Activated CD8-positive, alpha-beta T cell treated with anti-CD3 and anti-CD28 coated beads for 36 hours (primary cell): Measurements from ENCODE around the gene PTPRN2. TPM values are rescaled to one million over a fixed set of nuclear protein-coding genes. Genes with fewer than 3 reads are reported as not detected.
"Not testable (repeated sequence)": the region's sequence is repeated elsewhere in the genome, so short reads cannot be mapped to it uniquely, and the experiment has no call there.

Source experiments
- ATAC-seq: fragments of 200-7000 bp; cut with Tn5 transposase; one replicate; pipeline ENCODE4 v1.10.0; 2021; ENCODE audit warnings: mild to moderate bottlenecking, moderate library complexity
- CTCF ChIA-PET: fragments of 350-600 bp; sonication (Branson Sonifier 250); formaldehyde crosslinking; loops from one replicate; lab custom pipeline; 2021; ENCODE audit warnings: antibody characterized with exemption; lab: Charles Lee
- POLR2A ChIA-PET: fragments of 350-600 bp; sonication (Branson Sonifier 250); formaldehyde crosslinking; loops from one replicate; lab custom pipeline; 2021; ENCODE audit warnings: antibody characterized with exemption; lab: Charles Lee
- DNase-seq: peaks from one replicate; pipeline ENCODE4 v3.0.0-alpha.2; 2020
- H3K27ac Mint-ChIP-seq: one replicate; pipeline ENCODE4 v1.8.0; 2021; ENCODE audit warnings: mild to moderate bottlenecking, mixed read lengths
- H3K27me3 Mint-ChIP-seq: one replicate; pipeline ENCODE4 v1.8.0; 2021; ENCODE audit warnings: mixed read lengths
- H3K36me3 Mint-ChIP-seq: one replicate; pipeline ENCODE4 v1.8.0; 2021; ENCODE audit warnings: low read depth, mixed read lengths
- H3K4me1 Mint-ChIP-seq: one replicate; pipeline ENCODE4 v1.8.0; 2021; ENCODE audit warnings: low read depth, mixed read lengths
- H3K4me3 Mint-ChIP-seq: one replicate; pipeline ENCODE4 v1.8.0; 2021; ENCODE audit warnings: mild to moderate bottlenecking, moderate library complexity, mixed read lengths
- H3K9me3 Mint-ChIP-seq: one replicate; pipeline ENCODE4 v1.8.0; 2021; ENCODE audit warnings: mixed read lengths
- intact Hi-C: fragments of 100-400 bp; cut with micrococcal nuclease; formaldehyde crosslinking; loops from one replicate; pipeline ENCODE4 v1.10.0; 2022
- total RNA-seq, 2 experiments: library from RNA; stranded (reverse); gene quantifications; one replicate each; pipeline ENCODE4 v1.2.3, GENCODE V29; 2021
- TF ChIP-seq, protein P1 (sequence below): fragments of 200-600 bp; IDR thresholded peaks from one replicate; pipeline ENCODE4 v1.8.0; 2022; ENCODE audit warnings: antibody characterized with exemption, mild to moderate bottlenecking

Gene PTPRN2
- total RNA-seq, 2 experiments from 2014 or later = 0.49 to 0.65 TPM

DNA sequence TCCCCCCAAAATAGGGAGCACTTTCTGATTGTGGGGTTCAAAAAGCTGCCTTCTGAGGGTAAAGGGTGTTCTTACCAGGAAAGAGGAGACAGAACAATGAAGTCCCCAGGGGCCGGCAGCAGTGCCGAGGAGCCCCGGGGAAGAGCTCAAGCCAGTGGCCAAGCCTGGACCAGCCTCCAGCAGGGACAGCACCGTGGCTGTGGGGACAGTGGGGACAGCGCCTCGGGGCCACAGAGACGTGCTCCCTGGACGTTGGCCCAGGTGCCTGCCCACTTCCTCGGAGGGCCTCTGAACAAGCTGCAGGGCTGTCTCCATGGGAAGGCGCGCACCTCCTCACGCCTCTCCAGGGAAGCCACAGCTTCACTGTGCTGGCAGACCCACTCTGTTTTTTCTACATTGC is 312.6 kb downstream of the PTPRN2 start:
- H3K36me3 Mint-ChIP-seq = no peaks in the 10 kb centered on the region
- ChIA-PET CTCF (no interaction called here), POLR2A (no interaction called here)
- no peak for ATAC-seq
- no peaks in the 10 kb centered on the region for H3K4me1 Mint-ChIP-seq
- no peaks in the 10 kb centered on the region for H3K9me3 Mint-ChIP-seq
- no peak for DNase-seq
- no peak overlapping the region for H3K27ac Mint-ChIP-seq
- H3K4me3 Mint-ChIP-seq = no peak overlapping the region
- intact Hi-C loops = no loop called here
- TF ChIP-seq, protein P1, sequence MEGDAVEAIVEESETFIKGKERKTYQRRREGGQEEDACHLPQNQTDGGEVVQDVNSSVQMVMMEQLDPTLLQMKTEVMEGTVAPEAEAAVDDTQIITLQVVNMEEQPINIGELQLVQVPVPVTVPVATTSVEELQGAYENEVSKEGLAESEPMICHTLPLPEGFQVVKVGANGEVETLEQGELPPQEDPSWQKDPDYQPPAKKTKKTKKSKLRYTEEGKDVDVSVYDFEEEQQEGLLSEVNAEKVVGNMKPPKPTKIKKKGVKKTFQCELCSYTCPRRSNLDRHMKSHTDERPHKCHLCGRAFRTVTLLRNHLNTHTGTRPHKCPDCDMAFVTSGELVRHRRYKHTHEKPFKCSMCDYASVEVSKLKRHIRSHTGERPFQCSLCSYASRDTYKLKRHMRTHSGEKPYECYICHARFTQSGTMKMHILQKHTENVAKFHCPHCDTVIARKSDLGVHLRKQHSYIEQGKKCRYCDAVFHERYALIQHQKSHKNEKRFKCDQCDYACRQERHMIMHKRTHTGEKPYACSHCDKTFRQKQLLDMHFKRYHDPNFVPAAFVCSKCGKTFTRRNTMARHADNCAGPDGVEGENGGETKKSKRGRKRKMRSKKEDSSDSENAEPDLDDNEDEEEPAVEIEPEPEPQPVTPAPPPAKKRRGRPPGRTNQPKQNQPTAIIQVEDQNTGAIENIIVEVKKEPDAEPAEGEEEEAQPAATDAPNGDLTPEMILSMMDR = no peak
- no peaks in the 10 kb centered on the region for H3K27me3 Mint-ChIP-seq

DNA sequence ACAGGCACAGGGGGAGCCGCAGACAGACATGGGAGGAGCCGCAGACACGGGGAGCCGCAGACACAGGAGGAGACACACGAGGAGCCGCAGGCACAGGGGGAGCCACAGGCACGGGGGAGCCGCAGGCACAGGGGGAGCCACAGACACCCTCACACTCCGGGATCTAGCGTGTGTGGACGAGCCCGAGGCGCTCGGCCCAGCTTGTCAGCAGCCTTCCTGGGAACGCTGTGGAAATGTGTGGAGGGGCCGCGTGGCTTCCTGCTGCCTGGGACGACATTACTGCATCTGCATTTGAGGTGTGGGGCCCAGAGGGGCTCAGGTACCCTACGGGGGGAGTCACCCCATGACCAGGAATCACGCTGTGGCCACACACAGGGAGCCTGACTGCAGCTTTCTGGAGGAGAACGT is 313.2 kb downstream of the PTPRN2 start:
- no peak for DNase-seq
- Mint-ChIP-seq H3K27ac (no peak overlapping the region), H3K4me3 (no peak overlapping the region)

DNA sequence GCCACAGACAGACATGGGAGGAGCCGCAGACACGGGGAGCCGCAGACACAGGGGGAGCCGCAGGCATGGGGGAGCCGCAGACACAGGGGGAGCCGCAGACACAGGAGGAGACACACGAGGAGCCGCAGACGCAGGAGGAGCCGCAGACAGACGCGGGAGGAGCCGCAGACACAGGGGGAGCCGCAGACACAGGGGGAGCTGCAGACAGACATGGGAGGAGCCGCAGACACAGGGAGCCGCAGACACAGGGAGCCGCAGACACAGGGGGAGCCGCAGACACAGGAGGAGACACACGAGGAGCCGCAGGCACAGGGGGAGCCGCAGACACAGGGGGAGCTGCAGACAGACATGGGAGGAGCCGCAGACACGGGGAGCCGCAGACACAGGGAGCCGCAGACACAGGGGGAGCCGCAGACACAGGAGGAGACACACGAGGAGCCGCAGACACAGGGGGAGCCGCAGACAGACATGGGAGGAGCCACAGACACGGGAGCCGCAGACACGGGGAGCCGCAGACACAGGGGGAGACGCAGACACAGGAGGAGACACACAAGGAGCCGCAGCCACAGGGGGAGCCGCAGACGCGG is 313.8 kb downstream of the PTPRN2 start:
- H3K4me1 Mint-ChIP-seq, H3K4me3 Mint-ChIP-seq, intact Hi-C loops, H3K27me3 Mint-ChIP-seq, H3K27ac Mint-ChIP-seq, ATAC-seq, POLR2A ChIA-PET, H3K9me3 Mint-ChIP-seq, CTCF ChIA-PET, H3K36me3 Mint-ChIP-seq, DNase-seq: not testable (repeated sequence)

More for the DNA sequence above, 313.2 kb downstream of the PTPRN2 start:
- Mint-ChIP-seq H3K27me3 (no peaks in the 10 kb centered on the region), H3K4me1 (no peaks in the 10 kb centered on the region), H3K36me3 (no peaks in the 10 kb centered on the region), H3K9me3 (no peaks in the 10 kb centered on the region)
- ChIA-PET CTCF (no interaction called here), POLR2A (no interaction called here)
- no peak for ATAC-seq
- intact Hi-C loops = no loop called here
- TF ChIP-seq, protein P1 = no peak

DNA sequence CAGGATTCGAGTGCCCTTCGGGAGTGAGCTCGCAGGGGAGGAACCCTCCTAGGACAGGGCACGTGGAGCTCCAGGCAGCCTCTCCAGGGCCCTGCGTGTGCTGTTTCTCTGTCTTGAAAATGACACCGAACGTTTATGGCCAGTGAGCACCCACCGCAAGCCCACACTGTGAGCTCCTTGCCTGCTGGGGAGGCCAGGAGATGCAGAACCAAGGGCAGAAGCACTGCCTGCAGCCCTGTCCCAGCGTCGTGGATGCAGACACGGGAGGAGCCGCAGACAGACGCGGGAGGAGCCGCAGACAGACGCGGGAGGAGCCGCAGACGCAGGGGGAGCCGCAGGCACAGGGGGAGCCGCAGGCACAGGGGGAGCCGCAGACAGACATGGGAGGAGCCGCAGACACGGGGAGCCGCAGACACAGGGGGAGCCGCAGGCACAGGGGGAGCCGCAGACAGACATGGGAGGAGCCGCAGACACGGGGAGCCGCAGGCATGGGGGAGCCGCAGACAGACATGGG is 314.4 kb downstream of the PTPRN2 start:
- no peaks in the 10 kb centered on the region for H3K27me3 Mint-ChIP-seq
- no peaks in the 10 kb centered on the region for H3K4me1 Mint-ChIP-seq
- intact Hi-C loops = no loop called here
- no peaks in the 10 kb centered on the region for H3K9me3 Mint-ChIP-seq
- ChIA-PET POLR2A (no interaction called here), CTCF (no interaction called here)
- no peak overlapping the region for H3K4me3 Mint-ChIP-seq
- no peaks in the 10 kb centered on the region for H3K36me3 Mint-ChIP-seq
- TF ChIP-seq, protein P1 = no peak
- H3K27ac Mint-ChIP-seq = no peak overlapping the region
- DNase-seq = no peak
- ATAC-seq = no peak

DNA sequence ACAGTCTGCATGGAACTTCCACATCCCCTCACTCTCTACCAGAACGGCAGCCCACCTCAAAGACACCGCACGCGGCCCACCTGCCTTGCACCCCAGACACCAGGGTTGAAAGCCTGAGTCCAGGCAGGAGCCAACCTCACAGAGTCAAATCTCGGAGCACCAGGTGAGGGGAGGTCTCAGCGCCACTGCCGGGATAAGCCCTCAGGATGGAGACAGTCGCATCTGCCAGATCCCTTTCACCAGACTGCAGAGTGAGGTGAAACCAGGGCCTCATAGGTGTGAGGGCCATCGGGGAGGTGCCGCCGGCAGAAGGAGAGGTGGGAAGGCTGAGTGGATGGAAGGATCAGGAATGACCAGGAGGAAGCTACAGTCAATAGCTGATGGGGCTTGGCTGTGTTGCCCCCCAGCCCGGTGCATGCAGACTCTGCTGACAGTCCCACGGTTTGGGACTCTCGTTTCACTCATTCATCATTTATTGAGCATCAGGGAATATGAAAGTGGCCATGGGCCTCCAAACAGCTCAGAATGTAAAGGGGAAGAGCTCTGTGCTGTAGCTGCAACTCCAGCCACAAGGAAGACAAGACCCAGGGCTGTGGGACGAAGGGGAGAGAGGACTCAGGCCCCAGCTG is 315.0 kb downstream of the PTPRN2 start:
- TF ChIP-seq, protein P1 = no peak
- POLR2A ChIA-PET = no interaction called here
- Mint-ChIP-seq H3K4me1 (no peaks in the 10 kb centered on the region), H3K27ac (no peak overlapping the region), H3K36me3 (no peaks in the 10 kb centered on the region), H3K9me3 (no peaks in the 10 kb centered on the region), H3K4me3 (no peak overlapping the region), H3K27me3 (no peaks in the 10 kb centered on the region)
- intact Hi-C loops = no loop called here
- ATAC-seq (no peak), DNase-seq (no peak)
- CTCF ChIA-PET = no interaction called here
